Mucosa of rectum (tissue), 2 donors: Measurements from ENCODE around the gene PALLD.
A peak's percentile ranks its signal among the peaks of the same experiment; 100 is the strongest.

Source experiments
- H3K27ac ChIP-seq, 2 donors: one replicate each; pipeline ENCODE4 v1.7.0; 2013; ENCODE audit warnings: inconsistent platforms in 2 of 2, low read depth in 2 of 2, low read length in 2 of 2
- H3K27me3 ChIP-seq, 2 donors: one replicate each; pipeline ENCODE4 v1.7.0; 2013; ENCODE audit warnings: low read length in 2 of 2; ENCODE audit not compliant: control insufficient read depth in 2 of 2, insufficient read depth in 2 of 2
- H3K36me3 ChIP-seq, 2 donors: one replicate each; pipeline ENCODE4 v1.7.0; 2013; ENCODE audit warnings: low read length in 2 of 2; ENCODE audit not compliant: control insufficient read depth in 2 of 2, insufficient read depth in 2 of 2
- H3K4me1 ChIP-seq, 2 donors: one replicate each; pipeline ENCODE4 v1.7.0; 2013; ENCODE audit warnings: low read length in 2 of 2, mild to moderate bottlenecking in 1 of 2; ENCODE audit not compliant: control insufficient read depth in 2 of 2, insufficient read depth in 2 of 2
- H3K4me3 ChIP-seq, 2 donors: one replicate each; pipeline ENCODE4 v1.7.0; 2013; ENCODE audit warnings: low read length in 2 of 2
- H3K9ac ChIP-seq, 2 donors: one replicate each; pipeline ENCODE4 v1.7.0; 2013; ENCODE audit warnings: low read length in 2 of 2, low read depth in 1 of 2, mild to moderate bottlenecking in 1 of 2
- H3K9me3 ChIP-seq, 2 donors: one replicate each; pipeline ENCODE4 v1.7.0; 2013; ENCODE audit warnings: low read length in 2 of 2; ENCODE audit not compliant: control insufficient read depth in 2 of 2
- donor health status: healthy.
- donor health status: Normal muscosa, but diverticular disease.

Gene PALLD

DNA sequence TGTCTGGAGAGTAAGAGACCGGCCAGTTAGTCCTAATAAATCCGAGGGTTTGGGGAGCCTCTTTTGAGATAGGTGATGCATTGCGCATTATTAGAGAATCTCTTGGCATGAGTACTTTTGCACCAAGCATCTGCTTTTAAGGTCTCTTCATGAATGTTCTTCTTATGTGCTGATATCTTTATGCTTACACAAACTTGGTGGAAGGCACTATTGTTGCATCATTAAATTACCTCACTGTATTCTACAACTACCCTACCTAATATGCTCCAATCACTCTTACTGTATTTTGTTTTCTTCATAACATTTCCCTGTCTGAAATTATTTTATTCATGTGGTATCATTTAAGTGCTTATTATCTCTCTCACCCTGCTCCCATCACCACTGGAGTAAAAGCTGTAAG lies 151.6 kb downstream of the PALLD start:
- Histone ChIP-seq H3K4me3 (no peak overlapping the region), H3K27ac (no peak overlapping the region), H3K4me1 (no peaks in the 10 kb centered on the region), H3K9ac (no peak overlapping the region), H3K27me3 (no peaks in the 10 kb centered on the region), H3K9me3 (no peaks in the 10 kb centered on the region), H3K36me3 (no peaks in the 10 kb centered on the region)

- Histone ChIP-seq H3K4me3 (no peak overlapping the region), H3K9me3 (no peaks in the 10 kb centered on the region), H3K4me1 (no peaks in the 10 kb centered on the region), H3K27ac (no peak overlapping the region), H3K9ac (no peak overlapping the region), H3K27me3 (no peaks in the 10 kb centered on the region), H3K36me3 (no peaks in the 10 kb centered on the region)
Measured at GRCh38 chr4:168648929-168649328, 152.1 kb downstream of the PALLD start.

DNA sequence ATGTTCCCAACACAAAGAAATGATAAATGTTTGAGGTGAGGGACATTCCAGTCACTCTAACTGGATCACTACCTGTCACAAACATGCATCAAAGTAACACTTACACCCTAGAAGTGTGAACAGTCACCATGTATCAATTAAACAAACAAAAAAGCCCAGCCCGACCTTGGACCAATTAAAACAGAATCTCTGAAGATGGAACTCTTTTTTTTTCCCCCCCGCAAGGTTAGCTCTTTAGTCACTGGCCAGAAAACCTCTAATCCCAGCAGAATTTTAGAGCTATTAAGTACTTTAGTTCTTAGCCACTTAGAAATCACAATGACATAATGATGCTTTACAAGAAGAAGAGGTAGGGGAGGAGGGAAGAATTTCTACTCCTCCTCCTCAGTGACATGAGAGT lies 154.5 kb downstream of the PALLD start:
- H3K4me1 ChIP-seq = peaks cover 4 to 5% of the 10 kb centered on the region in 2 donors
- no peak overlapping the region for H3K4me3 ChIP-seq
- no peak overlapping the region for H3K27ac ChIP-seq
- no peak overlapping the region for H3K9ac ChIP-seq
- no peaks in the 10 kb centered on the region for H3K27me3 ChIP-seq
- H3K36me3 ChIP-seq = no peaks in the 10 kb centered on the region
- no peaks in the 10 kb centered on the region for H3K9me3 ChIP-seq

- Histone ChIP-seq H3K27ac (no peak overlapping the region), H3K9me3 (no peaks in the 10 kb centered on the region), H3K36me3 (no peaks in the 10 kb centered on the region), H3K9ac (no peak overlapping the region), H3K4me1 (peaks cover 4 to 5% of the 10 kb centered on the region in 2 donors), H3K27me3 (no peaks in the 10 kb centered on the region), H3K4me3 (no peak overlapping the region)
Measured at GRCh38 chr4:168651864-168652263, 155.0 kb downstream of the PALLD start.

GRCh38 chr4:168652755-168653154 lies 155.9 kb downstream of the PALLD start:
- no peaks in the 10 kb centered on the region for H3K9me3 ChIP-seq
- H3K36me3 ChIP-seq = no peaks in the 10 kb centered on the region
- no peaks in the 10 kb centered on the region for H3K27me3 ChIP-seq
- H3K4me3 ChIP-seq = no peak overlapping the region
- H3K9ac ChIP-seq = no peak overlapping the region
- H3K27ac ChIP-seq = no peak overlapping the region
- H3K4me1 ChIP-seq = peaks cover 4 to 5% of the 10 kb centered on the region in 2 donors

GRCh38 chr4:168654104-168654847 lies 157.4 kb downstream of the PALLD start:
- H3K4me3 ChIP-seq = peak overlapping the region; percentile 69 to 77
- no peaks in the 10 kb centered on the region for H3K36me3 ChIP-seq
- no peaks in the 10 kb centered on the region for H3K27me3 ChIP-seq
- no peaks in the 10 kb centered on the region for H3K9me3 ChIP-seq
- H3K27ac ChIP-seq = peak overlapping the region; percentile 50 to 69
- peaks cover 5 to 8% of the 10 kb centered on the region in 2 donors for H3K4me1 ChIP-seq
- peak overlapping the region; percentile 48 to 72 for H3K9ac ChIP-seq

DNA sequence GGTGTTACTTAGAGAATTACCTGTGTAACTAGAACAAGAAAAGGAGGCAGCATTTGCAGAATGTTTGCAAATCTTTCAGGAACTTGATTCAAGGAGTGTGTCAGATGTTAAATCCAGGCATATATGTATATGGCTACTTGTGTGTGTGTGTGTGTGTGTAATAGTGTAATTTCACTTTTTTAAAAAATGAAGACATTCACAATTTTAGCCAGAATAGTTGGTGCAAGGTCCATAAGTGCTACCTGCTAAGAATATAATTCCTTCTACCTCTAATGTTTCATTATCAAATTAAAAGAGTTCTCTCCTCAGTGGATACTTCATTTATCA lies 158.0 kb downstream of the PALLD start:
- peak overlapping the region; percentile 50 to 69 for H3K27ac ChIP-seq
- H3K9me3 ChIP-seq = no peaks in the 10 kb centered on the region
- H3K36me3 ChIP-seq = no peaks in the 10 kb centered on the region
- H3K4me1 ChIP-seq = peaks cover 5 to 8% of the 10 kb centered on the region in 2 donors
- no peaks in the 10 kb centered on the region for H3K27me3 ChIP-seq
- peak overlapping the region; percentile 69 to 77 for H3K4me3 ChIP-seq
- peak overlapping the region; percentile 48 to 72 for H3K9ac ChIP-seq

DNA sequence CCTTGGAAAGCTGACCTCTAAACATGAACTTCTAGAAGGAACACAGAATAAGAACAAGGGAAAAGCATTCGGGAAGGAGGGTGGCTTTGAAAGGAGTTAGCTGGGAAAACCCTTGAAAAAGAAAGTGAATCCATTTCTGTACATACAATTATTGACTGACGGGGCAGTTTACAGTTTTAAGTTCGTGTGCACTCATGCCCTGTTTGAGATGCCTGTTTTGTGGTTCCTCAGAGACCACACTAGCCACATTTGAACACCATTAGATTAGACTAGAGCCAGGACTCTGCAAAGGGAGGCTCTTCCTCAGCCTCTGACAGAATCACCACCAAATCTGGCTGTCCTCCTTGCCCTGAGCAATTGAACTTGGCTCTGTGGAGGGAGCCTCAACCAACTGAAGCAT lies 158.3 kb downstream of the PALLD start:
- H3K27ac ChIP-seq = peak overlapping the region; percentile 50 to 69
- H3K9ac ChIP-seq = peak overlapping the region; percentile 48 to 72
- H3K27me3 ChIP-seq = no peaks in the 10 kb centered on the region
- no peaks in the 10 kb centered on the region for H3K36me3 ChIP-seq
- H3K4me1 ChIP-seq = peaks cover 7 to 8% of the 10 kb centered on the region in 2 donors
- H3K9me3 ChIP-seq = no peaks in the 10 kb centered on the region
- peak overlapping the region; percentile 69 to 77 for H3K4me3 ChIP-seq

GRCh38 chr4:168656055-168656660 lies 159.3 kb downstream of the PALLD start:
- H3K27ac ChIP-seq = no peak overlapping the region

DNA sequence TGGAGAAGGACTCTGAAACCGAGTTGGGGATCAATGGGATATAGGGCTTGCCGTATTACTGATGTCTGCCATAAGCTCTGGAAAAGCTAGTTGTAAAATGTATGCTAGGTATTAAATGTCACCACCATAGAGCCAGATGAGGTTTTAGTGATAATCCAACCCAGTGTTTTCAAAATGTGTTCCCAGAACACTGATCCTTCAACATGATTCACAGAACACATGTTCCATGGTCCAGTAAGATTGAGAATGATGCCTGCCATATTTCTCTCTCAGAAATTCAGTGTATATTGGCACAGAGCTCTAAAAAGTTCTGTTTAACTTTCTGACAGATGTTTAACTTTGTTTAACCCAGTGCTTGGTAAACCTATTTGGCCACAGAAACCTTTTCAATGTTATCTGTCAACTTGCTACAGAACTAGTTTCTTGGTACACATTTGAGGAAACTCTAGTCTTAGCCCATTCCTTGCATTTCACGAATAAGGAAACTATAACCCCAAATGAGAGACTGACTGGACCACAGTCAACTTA lies 160.2 kb downstream of the PALLD start:
- Histone ChIP-seq H3K9me3 (no peaks in the 10 kb centered on the region), H3K4me3 (no peak overlapping the region), H3K9ac (no peak overlapping the region), H3K4me1 (peaks cover 9 to 14% of the 10 kb centered on the region in 2 donors), H3K36me3 (no peaks in the 10 kb centered on the region), H3K27ac (no peak overlapping the region), H3K27me3 (no peaks in the 10 kb centered on the region)

More at GRCh38 chr4:168656055-168656660, 159.3 kb downstream of the PALLD start:
- Histone ChIP-seq H3K9me3 (no peaks in the 10 kb centered on the region), H3K4me3 (peak overlapping the region; percentile 69 to 77), H3K36me3 (no peaks in the 10 kb centered on the region), H3K9ac (no peak overlapping the region), H3K27me3 (no peaks in the 10 kb centered on the region), H3K4me1 (peaks cover 8 to 9% of the 10 kb centered on the region in 2 donors)
